ENCODE results near the gene TNIK. TPM values are rescaled to one million over a fixed set of nuclear protein-coding genes. Genes with fewer than 3 reads are reported as not detected.

TNIK gene
- total RNA-seq, 1 donor from 2014 or later, result 2.5 TPM

DNA sequence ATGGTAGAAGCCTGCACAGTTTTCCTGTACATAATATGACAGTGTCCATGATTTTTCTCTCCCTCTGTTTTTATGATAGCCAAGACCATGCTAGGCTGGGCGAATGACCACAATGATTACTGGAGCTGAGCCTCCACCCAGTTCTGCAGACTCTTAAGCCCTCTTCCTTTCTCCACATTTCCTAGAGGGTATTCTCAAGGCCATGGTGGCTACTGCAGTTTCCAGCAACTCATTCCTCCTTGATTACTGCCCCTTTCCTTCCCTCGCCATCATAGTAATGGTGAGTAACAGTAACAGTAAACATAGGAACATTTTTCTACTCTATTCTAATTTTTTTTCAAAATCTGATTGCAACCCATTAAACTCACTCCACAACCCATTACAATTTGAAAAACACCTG is 20.2 kb downstream of the TNIK start:
- ChIA-PET CTCF (no interaction called here), POLR2A (no interaction called here)
- no peaks in the 10 kb centered on the region for H3K27me3 Mint-ChIP-seq
- intact Hi-C loops (cut with micrococcal nuclease), result no loop called here
- TF ChIP-seq, protein P1, sequence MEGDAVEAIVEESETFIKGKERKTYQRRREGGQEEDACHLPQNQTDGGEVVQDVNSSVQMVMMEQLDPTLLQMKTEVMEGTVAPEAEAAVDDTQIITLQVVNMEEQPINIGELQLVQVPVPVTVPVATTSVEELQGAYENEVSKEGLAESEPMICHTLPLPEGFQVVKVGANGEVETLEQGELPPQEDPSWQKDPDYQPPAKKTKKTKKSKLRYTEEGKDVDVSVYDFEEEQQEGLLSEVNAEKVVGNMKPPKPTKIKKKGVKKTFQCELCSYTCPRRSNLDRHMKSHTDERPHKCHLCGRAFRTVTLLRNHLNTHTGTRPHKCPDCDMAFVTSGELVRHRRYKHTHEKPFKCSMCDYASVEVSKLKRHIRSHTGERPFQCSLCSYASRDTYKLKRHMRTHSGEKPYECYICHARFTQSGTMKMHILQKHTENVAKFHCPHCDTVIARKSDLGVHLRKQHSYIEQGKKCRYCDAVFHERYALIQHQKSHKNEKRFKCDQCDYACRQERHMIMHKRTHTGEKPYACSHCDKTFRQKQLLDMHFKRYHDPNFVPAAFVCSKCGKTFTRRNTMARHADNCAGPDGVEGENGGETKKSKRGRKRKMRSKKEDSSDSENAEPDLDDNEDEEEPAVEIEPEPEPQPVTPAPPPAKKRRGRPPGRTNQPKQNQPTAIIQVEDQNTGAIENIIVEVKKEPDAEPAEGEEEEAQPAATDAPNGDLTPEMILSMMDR (IDR thresholded peaks at IDR 0.05), result no peak
- no peak for DNase-seq
- no peaks in the 10 kb centered on the region for H3K4me1 Mint-ChIP-seq
- H3K36me3 Mint-ChIP-seq (ENCODE audit: low read depth), result no peaks in the 10 kb centered on the region
- H3K9me3 Mint-ChIP-seq, result no peaks in the 10 kb centered on the region
- no peak for ATAC-seq (ENCODE audit: low read depth)
- H3K27ac Mint-ChIP-seq, result no peak overlapping the region
- H3K4me3 Mint-ChIP-seq, result no peak overlapping the region

DNA sequence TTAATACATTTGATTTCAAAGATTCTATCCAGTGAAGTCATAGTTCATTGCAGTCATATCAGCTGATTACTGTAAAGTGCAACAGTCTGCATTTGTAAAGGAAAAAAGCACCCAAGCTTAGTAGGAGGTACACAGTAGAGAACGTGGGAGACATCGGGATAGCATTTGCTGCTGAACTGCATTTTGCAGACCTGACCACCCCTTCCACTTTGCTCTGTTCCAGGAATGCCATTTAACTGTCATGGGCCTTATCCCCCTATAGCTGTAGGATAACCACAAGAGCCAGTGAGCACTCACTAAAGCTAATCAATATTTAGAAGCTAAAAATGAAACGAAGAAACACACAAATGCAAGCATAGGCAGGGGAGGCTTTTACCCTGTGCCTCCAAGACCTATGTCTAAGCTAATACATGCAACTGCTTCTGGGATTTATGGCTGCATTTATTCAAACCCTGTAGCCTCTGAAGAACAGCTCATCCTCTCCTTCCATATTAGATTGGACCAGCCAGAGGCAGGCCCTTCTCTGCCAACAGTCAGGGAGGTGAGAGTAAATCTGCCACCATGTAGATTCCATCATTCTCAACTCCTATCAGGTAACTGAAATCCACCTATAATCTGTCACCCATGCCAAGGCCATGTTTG is 23.0 kb downstream of the TNIK start:
- TF ChIP-seq, protein P1 (IDR thresholded peaks at IDR 0.05), result no peak
- Mint-ChIP-seq H3K4me1 (no peaks in the 10 kb centered on the region), H3K27ac (no peak overlapping the region)

DNA sequence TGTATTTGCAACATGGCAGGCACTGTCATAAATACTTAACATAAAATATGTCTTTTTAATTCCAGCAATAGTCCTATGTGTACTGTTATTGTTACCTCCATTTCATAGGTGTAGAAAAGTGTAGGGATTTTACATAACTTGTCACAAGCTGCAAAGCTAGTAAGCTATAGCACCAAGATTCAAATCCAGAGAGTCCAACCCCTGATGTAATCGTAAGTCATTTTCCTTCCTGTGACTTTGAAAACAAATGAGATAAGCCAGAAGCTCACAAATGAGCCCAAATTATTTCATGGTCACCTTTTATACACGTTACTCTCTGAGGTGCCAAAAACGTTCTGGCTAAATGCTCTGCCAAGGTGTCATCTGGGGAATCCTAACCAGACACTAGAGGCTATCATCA is 23.8 kb downstream of the TNIK start:
- Mint-ChIP-seq H3K4me1 (no peaks in the 10 kb centered on the region), H3K27me3 (no peaks in the 10 kb centered on the region)

More for the DNA sequence above, 23.0 kb downstream of the TNIK start:
- DNase-seq (no peak), ATAC-seq (ENCODE audit: low read depth) (no peak)
- H3K27me3 Mint-ChIP-seq, result no peaks in the 10 kb centered on the region
- ChIA-PET POLR2A (no interaction called here), CTCF (no interaction called here)
- no peak overlapping the region for H3K4me3 Mint-ChIP-seq
- H3K9me3 Mint-ChIP-seq, result no peaks in the 10 kb centered on the region
- intact Hi-C loops (cut with micrococcal nuclease), result no loop called here
- H3K36me3 Mint-ChIP-seq (ENCODE audit: low read depth), result no peaks in the 10 kb centered on the region

DNA sequence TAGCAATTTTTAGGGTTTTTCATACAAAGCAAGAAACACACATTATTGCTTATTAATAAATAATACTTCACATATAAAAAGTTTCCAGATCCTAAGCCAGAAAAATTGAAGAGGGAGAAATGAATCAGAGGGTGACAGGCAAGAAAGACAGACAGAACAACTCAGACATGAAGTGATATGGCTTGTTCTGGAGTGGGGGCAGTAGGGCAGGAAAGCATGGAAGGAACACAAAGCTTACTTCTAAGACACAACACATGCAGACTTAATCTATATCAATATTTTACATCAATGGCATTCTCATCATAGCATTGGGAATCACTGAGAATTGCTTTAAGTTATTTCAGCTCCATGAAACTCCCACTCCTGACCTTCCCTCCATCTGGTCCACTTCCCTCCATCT is 24.4 kb downstream of the TNIK start:
- no peak overlapping the region for H3K27ac Mint-ChIP-seq
- POLR2A ChIA-PET, result no interaction called here
- DNase-seq, result no peak
- no peaks in the 10 kb centered on the region for H3K27me3 Mint-ChIP-seq
- TF ChIP-seq, protein P1 (IDR thresholded peaks at IDR 0.05), result no peak
- no peaks in the 10 kb centered on the region for H3K36me3 Mint-ChIP-seq (ENCODE audit: low read depth)
- intact Hi-C loops (cut with micrococcal nuclease), result no loop called here
- H3K9me3 Mint-ChIP-seq, result no peaks in the 10 kb centered on the region
- H3K4me3 Mint-ChIP-seq, result no peak overlapping the region
- ATAC-seq (ENCODE audit: low read depth), result no peak
- CTCF ChIA-PET, result no interaction called here
- H3K4me1 Mint-ChIP-seq, result no peaks in the 10 kb centered on the region

More for the DNA sequence above, 23.8 kb downstream of the TNIK start:
- ChIA-PET CTCF (no interaction called here), POLR2A (no interaction called here)
- no peaks in the 10 kb centered on the region for H3K36me3 Mint-ChIP-seq (ENCODE audit: low read depth)
- H3K4me3 Mint-ChIP-seq, result no peak overlapping the region
- TF ChIP-seq, protein P1 (IDR thresholded peaks at IDR 0.05), result no peak
- H3K9me3 Mint-ChIP-seq, result no peaks in the 10 kb centered on the region
- H3K27ac Mint-ChIP-seq, result no peak overlapping the region
- ATAC-seq (ENCODE audit: low read depth) (no peak), DNase-seq (no peak)
- intact Hi-C loops (cut with micrococcal nuclease), result no loop called here

DNA sequence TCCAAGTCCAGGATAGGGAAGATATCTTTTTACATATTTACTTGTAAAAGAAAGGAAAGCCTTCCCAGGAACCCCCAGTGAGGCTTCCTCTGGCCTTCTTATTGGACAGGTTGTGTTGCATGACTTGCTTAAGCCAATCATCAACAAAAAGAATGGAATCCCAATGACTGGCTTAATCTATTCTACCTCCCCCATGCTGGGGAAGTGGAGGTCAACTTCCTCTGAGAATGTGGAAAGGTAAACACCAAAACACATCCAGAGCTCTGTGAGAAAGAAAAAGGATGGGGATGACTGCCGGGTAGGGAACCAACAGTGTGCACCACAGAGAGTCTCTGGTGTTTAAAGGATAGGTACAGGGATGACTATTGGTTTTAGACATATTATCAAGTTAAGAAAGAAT is 25.1 kb downstream of the TNIK start:
- H3K4me3 Mint-ChIP-seq, result no peak overlapping the region
- ChIA-PET POLR2A (no interaction called here), CTCF (no interaction called here)
- H3K36me3 Mint-ChIP-seq (ENCODE audit: low read depth), result no peaks in the 10 kb centered on the region
- TF ChIP-seq, protein P1 (IDR thresholded peaks at IDR 0.05), result no peak
- H3K4me1 Mint-ChIP-seq, result no peaks in the 10 kb centered on the region
- H3K27me3 Mint-ChIP-seq, result no peaks in the 10 kb centered on the region
- ATAC-seq (ENCODE audit: low read depth) (no peak), DNase-seq (no peak)
- intact Hi-C loops (cut with micrococcal nuclease), result no loop called here
- no peak overlapping the region for H3K27ac Mint-ChIP-seq
- H3K9me3 Mint-ChIP-seq, result no peaks in the 10 kb centered on the region
